A673 (cell line): ENCODE data around the gene CYP8B1. TPM values are rescaled to one million over a fixed set of nuclear protein-coding genes. Genes with fewer than 3 reads are reported as not detected.
"Not testable (repeated sequence)": the region's sequence is repeated elsewhere in the genome, so short reads cannot be mapped to it uniquely, and the experiment has no call there.

ENCODE experiments used
- BruUV-seq: library from RNA; stranded (reverse); fragments of 400-500 nt; replicated peaks from 2 replicates; lab custom pipeline; 2021; lab: Mats Ljungman, UMichigan
- CTCF ChIA-PET: fragments of 300-600 bp; sonication (Branson Sonifier 250); formaldehyde crosslinking; loops from one replicate; lab custom pipeline; 2022; ENCODE audit warnings: antibody characterized with exemption; lab: Charles Lee
- POLR2A ChIA-PET: fragments of 300-600 bp; sonication (Branson Sonifier 250); formaldehyde crosslinking; loops from one replicate; lab custom pipeline; 2022; ENCODE audit warnings: antibody characterized with exemption; ENCODE audit not compliant: low non-redundant PET; lab: Charles Lee
- DNase-seq: peaks from one replicate; pipeline ENCODE4 v3.0.0-alpha.2; 2015; ENCODE audit warnings: low spot score
- H3K27ac ChIP-seq: fragments of 200-600 bp; sonication (generic); 2 replicates; pipeline ENCODE4 v1.5.1; 2016; ENCODE audit warnings: mixed run types, low read depth, mild to moderate bottlenecking, mixed read lengths, antibody characterized with exemption, low read length; ENCODE audit not compliant: poor library complexity, severe bottlenecking
- H3K27me3 ChIP-seq: fragments of 200-600 bp; sonication (generic); replicated peaks from 2 replicates; pipeline ENCODE4 v1.6.1; 2017; ENCODE audit warnings: mixed run types, low read depth, mild to moderate bottlenecking, mixed read lengths, antibody characterized with exemption, low read length; ENCODE audit not compliant: insufficient read depth, poor library complexity
- H3K36me3 ChIP-seq: fragments of 200-600 bp; sonication (generic); 2 replicates; pipeline ENCODE4 v1.6.1; 2016; ENCODE audit warnings: mixed run types, mild to moderate bottlenecking, mixed read lengths, antibody characterized with exemption, low read length; ENCODE audit not compliant: insufficient read depth, poor library complexity, severe bottlenecking
- H3K4me1 ChIP-seq: fragments of 200-600 bp; sonication (generic); 2 replicates; pipeline ENCODE4 v1.6.1; 2017; ENCODE audit warnings: mixed run types, mild to moderate bottlenecking, mixed read lengths, antibody characterized with exemption, low read length; ENCODE audit not compliant: insufficient read depth, poor library complexity, severe bottlenecking
- H3K4me3 ChIP-seq: fragments of 200-600 bp; sonication (generic); 2 replicates; pipeline ENCODE4 v1.5.1; 2016; ENCODE audit warnings: low read depth, mixed run types, mild to moderate bottlenecking, mixed read lengths, low read length; ENCODE audit not compliant: poor library complexity, severe bottlenecking
- H3K9me3 ChIP-seq: fragments of 200-600 bp; sonication (generic); 2 replicates; pipeline ENCODE4 v1.6.1; 2016; ENCODE audit warnings: mixed run types, low read depth, mild to moderate bottlenecking, mixed read lengths, antibody characterized with exemption, low read length; ENCODE audit not compliant: poor library complexity, severe bottlenecking
- CTCF ChIP-seq: fragments of 300-800, 200-600 bp; sonication (generic); conservative IDR thresholded peaks from 2 replicates; pipeline ENCODE4 v1.5.1; 2017; ENCODE audit warnings: low read depth, mild to moderate bottlenecking, antibody characterized with exemption, low read length, moderate library complexity, mixed read lengths
- EZH2 ChIP-seq: fragments of 200-600 bp; sonication (generic); IDR thresholded peaks from 2 replicates; pipeline ENCODE4 v1.6.1; 2017; ENCODE audit warnings: borderline replicate concordance, low read depth, mild to moderate bottlenecking, mixed read lengths, antibody characterized with exemption, low read length; ENCODE audit not compliant: poor library complexity, severe bottlenecking
- intact Hi-C: fragments of 100-400 bp; cut with micrococcal nuclease; formaldehyde crosslinking; loops from one replicate; pipeline ENCODE4 v1.10.0; 2022; ENCODE audit not compliant: unreplicated experiment
- total RNA-seq: library from RNA; stranded (reverse); gene quantifications from 2 replicates; pipeline ENCODE4 v1.2.3, GENCODE V29; 2021

The CYP8B1 gene
- total RNA-seq, 1 experiment from 2014 or later: not detected

DNA sequence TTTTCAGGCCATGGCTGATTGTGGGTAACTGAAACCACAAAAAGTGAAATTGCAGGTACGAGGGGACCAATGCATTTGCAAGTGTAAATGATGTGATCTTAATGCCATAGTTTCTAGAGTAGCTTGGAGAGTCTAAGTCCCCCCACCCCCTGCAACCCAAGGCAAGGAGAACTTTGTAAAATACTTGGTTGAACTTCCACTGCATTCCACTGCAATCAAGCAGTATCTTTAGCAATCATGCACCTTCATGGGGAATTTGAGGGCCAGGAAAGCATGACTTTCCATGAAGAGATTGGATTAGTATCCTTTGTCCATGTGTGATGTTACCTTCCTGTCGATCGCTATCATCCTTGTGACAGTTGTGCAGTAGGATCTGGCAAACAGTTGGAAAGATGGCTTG is 11.4 kb upstream of the CYP8B1 start:
- no peak overlapping the region for H3K4me3 ChIP-seq
- intact Hi-C loops: no loop called here
- TF ChIP-seq EZH2: no peak
- TF ChIP-seq CTCF: no peak
- H3K27me3 ChIP-seq: no peaks in the 10 kb centered on the region
- no peaks in the 10 kb centered on the region for H3K9me3 ChIP-seq
- no peaks in the 10 kb centered on the region for H3K36me3 ChIP-seq
- no peaks in the 10 kb centered on the region for H3K4me1 ChIP-seq
- ChIA-PET POLR2A (no interaction called here), CTCF (no interaction called here)
- DNase-seq: no peak
- H3K27ac ChIP-seq: no peak overlapping the region
- no TSS peak for BruUV-seq

GRCh38 chr3:42886294-42886822 is 10.7 kb upstream of the CYP8B1 start:
- Histone ChIP-seq H3K36me3 (no peaks in the 10 kb centered on the region), H3K4me1 (no peaks in the 10 kb centered on the region), H3K4me3 (no peak overlapping the region), H3K27ac (no peak overlapping the region), H3K9me3 (no peaks in the 10 kb centered on the region), H3K27me3 (no peaks in the 10 kb centered on the region)
- POLR2A ChIA-PET: no interaction called here
- TF ChIP-seq EZH2 (no peak), CTCF (no peak)
- no peak for DNase-seq
- CTCF ChIA-PET: no interaction called here
- intact Hi-C loops: no loop called here
- BruUV-seq: no TSS peak

GRCh38 chr3:42884324-42884723 is 8.6 kb upstream of the CYP8B1 start:
- Histone ChIP-seq H3K4me3 (no peak overlapping the region), H3K36me3 (no peaks in the 10 kb centered on the region), H3K27ac (no peak overlapping the region), H3K27me3 (no peaks in the 10 kb centered on the region), H3K9me3 (no peaks in the 10 kb centered on the region), H3K4me1 (no peaks in the 10 kb centered on the region)
- POLR2A ChIA-PET: no interaction called here
- CTCF ChIA-PET: no interaction called here
- intact Hi-C loops: no loop called here
- BruUV-seq: no TSS peak
- no peak for DNase-seq
- TF ChIP-seq EZH2 (no peak), CTCF (no peak)

GRCh38 chr3:42883251-42883930 is 7.7 kb upstream of the CYP8B1 start:
- H3K9me3 ChIP-seq, H3K27me3 ChIP-seq, H3K36me3 ChIP-seq, CTCF ChIA-PET, H3K4me3 ChIP-seq, intact Hi-C loops, DNase-seq, POLR2A ChIA-PET, BruUV-seq, H3K4me1 ChIP-seq, H3K27ac ChIP-seq: not testable (repeated sequence)
